ENCODE results near the gene SOBP.

DNA sequence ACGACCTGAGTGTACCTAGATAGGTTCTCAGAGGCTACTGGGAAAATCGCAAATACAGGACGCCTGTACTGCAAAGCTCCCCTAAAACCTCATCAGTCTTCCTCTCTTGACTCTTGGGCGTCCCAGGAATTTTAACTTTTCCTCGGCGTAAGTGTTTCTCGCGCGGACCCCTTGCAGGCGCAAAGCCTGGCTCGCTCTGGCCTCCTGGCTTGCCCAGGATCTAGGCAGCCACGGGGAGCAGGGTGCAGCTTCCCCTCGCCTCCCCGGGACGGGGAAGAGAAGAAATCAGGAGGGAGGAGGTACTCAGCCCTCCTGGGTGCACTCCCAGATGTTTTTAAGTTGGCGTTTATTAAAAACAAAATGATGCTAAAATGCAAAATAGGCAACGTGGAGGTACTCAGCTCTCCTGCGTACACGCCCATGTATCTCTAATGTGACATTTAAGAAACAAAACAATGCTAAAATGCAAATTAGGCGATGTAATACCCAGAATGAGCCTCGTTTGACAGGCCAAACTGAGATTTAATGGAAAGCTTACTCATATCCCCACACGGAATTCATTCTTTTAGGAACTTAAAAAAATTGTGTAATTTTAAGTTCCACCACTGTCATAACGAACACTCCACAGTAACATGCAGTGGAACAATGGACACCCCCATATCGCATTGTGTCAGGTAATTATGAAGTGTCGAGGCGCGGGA is 1.6 kb upstream of the SOBP start:
- TF ChIP-seq CTCF (IDR thresholded peaks at IDR 0.05; ENCODE audit: low read depth, low read length) (no peak), EZH2phosphoT487 (IDR thresholded peaks at IDR 0.05; ENCODE audit: low read depth) (no peak)
